ENCODE data around the gene HAUS2. TPM values are rescaled to one million over a fixed set of nuclear protein-coding genes. Genes with fewer than 3 reads are reported as not detected.

The HAUS2 gene
- total RNA-seq, 1 donor from 2014 or later = 35.3 TPM

GRCh38 chr15:42584031-42584765 lies 35.6 kb downstream of the HAUS2 start:
- Histone ChIP-seq H3K27me3 (ENCODE audit: control insufficient read depth, insufficient read depth, low read length) (no peaks in the 10 kb centered on the region), H3K4me3 (ENCODE audit: low read depth, low read length) (no peak overlapping the region), H3K36me3 (ENCODE audit: control insufficient read depth, insufficient read depth, low read length) (peaks cover 1% of the 10 kb centered on the region)
- TF ChIP-seq, protein P1, sequence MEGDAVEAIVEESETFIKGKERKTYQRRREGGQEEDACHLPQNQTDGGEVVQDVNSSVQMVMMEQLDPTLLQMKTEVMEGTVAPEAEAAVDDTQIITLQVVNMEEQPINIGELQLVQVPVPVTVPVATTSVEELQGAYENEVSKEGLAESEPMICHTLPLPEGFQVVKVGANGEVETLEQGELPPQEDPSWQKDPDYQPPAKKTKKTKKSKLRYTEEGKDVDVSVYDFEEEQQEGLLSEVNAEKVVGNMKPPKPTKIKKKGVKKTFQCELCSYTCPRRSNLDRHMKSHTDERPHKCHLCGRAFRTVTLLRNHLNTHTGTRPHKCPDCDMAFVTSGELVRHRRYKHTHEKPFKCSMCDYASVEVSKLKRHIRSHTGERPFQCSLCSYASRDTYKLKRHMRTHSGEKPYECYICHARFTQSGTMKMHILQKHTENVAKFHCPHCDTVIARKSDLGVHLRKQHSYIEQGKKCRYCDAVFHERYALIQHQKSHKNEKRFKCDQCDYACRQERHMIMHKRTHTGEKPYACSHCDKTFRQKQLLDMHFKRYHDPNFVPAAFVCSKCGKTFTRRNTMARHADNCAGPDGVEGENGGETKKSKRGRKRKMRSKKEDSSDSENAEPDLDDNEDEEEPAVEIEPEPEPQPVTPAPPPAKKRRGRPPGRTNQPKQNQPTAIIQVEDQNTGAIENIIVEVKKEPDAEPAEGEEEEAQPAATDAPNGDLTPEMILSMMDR (IDR thresholded peaks at IDR 0.05; ENCODE audit: insufficient read depth, low read length, poor library complexity, severe bottlenecking) = no peak
- DNase-seq (ENCODE audit: low read depth) = no peak

DNA sequence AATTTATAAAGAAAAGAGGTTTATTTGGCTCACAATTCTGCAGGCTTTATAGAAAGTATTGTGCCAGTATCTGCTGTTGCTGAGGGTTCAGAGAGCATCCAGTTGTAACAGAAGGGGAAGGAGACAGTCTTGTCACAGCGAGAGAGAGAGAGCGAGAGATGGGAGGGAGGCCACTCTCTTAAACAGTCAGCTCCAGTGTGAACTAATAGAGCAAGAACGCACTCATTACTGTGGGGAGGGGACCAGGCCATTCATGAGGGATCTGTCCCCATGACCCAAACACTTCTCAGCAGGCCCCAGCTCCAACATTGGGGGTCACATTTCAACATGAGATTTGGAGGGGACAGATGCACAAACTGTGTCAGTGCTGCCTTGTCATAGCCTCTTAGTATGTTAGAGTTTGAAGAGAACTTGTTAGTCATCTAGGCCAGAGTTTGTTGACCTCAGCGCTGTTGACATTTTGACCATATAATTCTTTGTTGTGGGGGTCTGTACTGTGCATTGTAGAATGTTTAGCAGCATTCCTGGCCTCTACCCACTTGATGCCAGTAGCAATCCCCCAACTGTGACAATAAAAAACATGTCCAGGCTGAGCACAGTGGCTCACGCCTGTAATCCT lies 42.1 kb downstream of the HAUS2 start:
- peaks cover 1% of the 10 kb centered on the region for H3K36me3 ChIP-seq (ENCODE audit: control insufficient read depth, insufficient read depth, low read length)
- TF ChIP-seq, protein P1 (IDR thresholded peaks at IDR 0.05; ENCODE audit: insufficient read depth, low read length, poor library complexity, severe bottlenecking) = no peak
- no peak overlapping the region for H3K4me3 ChIP-seq (ENCODE audit: low read depth, low read length)
- no peaks in the 10 kb centered on the region for H3K27me3 ChIP-seq (ENCODE audit: control insufficient read depth, insufficient read depth, low read length)
- no peak for DNase-seq (ENCODE audit: low read depth)

DNA sequence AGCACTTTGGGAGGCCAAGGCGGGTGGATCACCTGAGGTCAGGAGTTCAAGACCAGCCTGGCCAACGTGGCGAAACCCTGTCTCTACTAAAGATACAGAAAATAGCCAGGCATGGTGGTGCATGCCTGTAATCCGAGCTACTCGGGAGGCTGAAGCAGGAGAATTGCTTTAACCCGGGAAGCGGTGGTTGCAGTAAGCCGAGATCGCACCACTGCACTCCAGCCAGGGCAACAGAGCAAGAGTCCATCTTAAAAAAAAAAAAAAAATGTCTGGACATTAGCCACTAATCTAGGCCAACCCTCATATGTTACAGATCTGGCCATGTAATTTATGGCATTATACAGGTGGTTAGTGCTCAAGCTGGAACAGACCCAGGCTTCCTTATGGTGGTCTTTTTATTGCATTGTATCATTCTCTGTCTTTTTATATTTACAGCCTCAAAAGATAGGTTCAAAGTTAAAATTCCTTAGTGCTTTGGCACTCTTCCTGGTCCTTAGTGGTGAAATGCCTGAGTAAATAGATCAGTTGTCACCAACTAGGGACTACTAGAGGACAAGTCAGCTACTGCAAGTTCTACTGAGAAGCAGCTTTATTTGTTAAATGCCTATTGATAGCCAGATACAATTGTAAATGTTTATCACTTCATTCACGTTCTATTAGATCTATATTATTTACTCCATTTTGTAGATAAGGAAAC lies 42.7 kb downstream of the HAUS2 start:
- Histone ChIP-seq H3K4me3 (ENCODE audit: low read depth, low read length) (no peak overlapping the region), H3K27me3 (ENCODE audit: control insufficient read depth, insufficient read depth, low read length) (no peaks in the 10 kb centered on the region), H3K36me3 (ENCODE audit: control insufficient read depth, insufficient read depth, low read length) (no peaks in the 10 kb centered on the region)
- TF ChIP-seq, protein P1 (IDR thresholded peaks at IDR 0.05; ENCODE audit: insufficient read depth, low read length, poor library complexity, severe bottlenecking) = peak; percentile 25
- DNase-seq (ENCODE audit: low read depth) = no peak

DNA sequence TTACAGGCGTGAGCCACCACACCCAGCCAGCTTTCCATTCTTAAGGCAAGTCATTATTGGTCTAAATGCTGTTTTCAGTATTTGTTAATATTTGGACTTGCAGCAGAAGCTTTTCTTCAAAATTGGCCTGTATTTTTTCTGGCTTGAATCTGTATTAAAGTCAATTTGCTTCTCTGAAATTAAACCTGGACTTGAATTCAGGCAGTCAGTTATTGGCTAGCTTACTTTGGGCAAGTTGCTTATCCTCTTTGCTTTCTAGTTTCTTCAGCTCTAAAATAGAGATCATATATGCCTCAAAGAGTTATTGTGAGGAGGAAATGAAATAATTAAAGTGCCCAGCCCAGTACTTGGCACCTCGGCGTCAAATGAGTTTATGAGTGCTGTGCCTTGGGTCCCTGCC lies 44.1 kb downstream of the HAUS2 start:
- TF ChIP-seq, protein P1 (IDR thresholded peaks at IDR 0.05; ENCODE audit: insufficient read depth, low read length, poor library complexity, severe bottlenecking) = no peak
- DNase-seq (ENCODE audit: low read depth) = no peak
- Histone ChIP-seq H3K27me3 (ENCODE audit: control insufficient read depth, insufficient read depth, low read length) (no peaks in the 10 kb centered on the region), H3K36me3 (ENCODE audit: control insufficient read depth, insufficient read depth, low read length) (no peaks in the 10 kb centered on the region), H3K4me3 (ENCODE audit: low read depth, low read length) (no peak overlapping the region)

GRCh38 chr15:42593143-42593542 lies 44.5 kb downstream of the HAUS2 start:
- no peaks in the 10 kb centered on the region for H3K36me3 ChIP-seq (ENCODE audit: control insufficient read depth, insufficient read depth, low read length)
- H3K4me3 ChIP-seq (ENCODE audit: low read depth, low read length) = no peak overlapping the region
- TF ChIP-seq, protein P1 (IDR thresholded peaks at IDR 0.05; ENCODE audit: insufficient read depth, low read length, poor library complexity, severe bottlenecking) = no peak
- no peak for DNase-seq (ENCODE audit: low read depth)
- no peaks in the 10 kb centered on the region for H3K27me3 ChIP-seq (ENCODE audit: control insufficient read depth, insufficient read depth, low read length)
